ENCODE data around the gene HES5.
"Not testable (repeated sequence)": the region's sequence is repeated elsewhere in the genome, so short reads cannot be mapped to it uniquely, and the experiment has no call there.

The HES5 gene, protein sequence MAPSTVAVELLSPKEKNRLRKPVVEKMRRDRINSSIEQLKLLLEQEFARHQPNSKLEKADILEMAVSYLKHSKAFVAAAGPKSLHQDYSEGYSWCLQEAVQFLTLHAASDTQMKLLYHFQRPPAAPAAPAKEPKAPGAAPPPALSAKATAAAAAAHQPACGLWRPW

DNA sequence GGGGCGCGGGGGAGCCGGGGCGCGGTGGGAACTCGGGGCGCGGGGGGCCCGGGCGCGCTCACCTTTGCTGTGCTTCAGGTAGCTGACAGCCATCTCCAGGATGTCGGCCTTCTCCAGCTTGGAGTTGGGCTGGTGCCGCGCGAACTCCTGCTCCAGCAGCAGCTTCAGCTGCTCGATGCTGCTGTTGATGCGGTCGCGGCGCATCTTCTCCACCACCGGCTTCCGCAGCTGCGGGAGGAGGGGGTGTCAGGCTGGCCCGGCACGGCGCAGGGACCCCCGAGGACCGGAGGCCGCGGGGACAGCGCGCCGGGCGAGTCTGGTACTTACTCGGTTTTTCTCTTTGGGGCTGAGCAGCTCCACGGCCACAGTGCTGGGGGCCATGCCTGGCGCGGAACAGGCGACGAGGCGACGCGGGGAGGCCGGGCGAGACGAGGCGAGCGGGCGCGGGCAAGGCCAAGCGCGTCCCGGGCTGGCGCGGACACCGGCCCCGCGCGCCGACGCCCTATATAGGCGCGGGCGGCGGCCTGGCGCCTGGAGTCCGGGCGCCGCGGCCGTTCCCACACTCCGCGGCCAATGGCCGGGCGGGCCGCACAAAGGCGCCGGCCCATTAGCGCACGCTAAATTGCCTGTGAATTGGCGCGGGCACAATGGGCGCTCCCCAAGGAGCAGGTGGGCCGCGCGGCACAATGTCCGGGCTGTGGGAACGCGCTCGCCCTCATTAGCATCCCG lies at the start of gene HES5:
Gene HES5, minus strand, starts transcription at position 480 of the 729 bp plus-strand sequence. Its CDS starts 99 bp downstream, at position 381.
- DNase-seq (ENCODE audit: low read depth): no peak
- no peak within 1 kb of the TSS for H3K4me3 ChIP-seq (ENCODE audit: low read depth, low read length)
- TF ChIP-seq POLR2A (IDR thresholded peaks at IDR 0.05; ENCODE audit: extremely low read depth, insufficient read length) (no peak), MYC (IDR thresholded peaks at IDR 0.05; ENCODE audit: low read depth, low read length) (no peak)
- TF ChIP-seq, protein P1, sequence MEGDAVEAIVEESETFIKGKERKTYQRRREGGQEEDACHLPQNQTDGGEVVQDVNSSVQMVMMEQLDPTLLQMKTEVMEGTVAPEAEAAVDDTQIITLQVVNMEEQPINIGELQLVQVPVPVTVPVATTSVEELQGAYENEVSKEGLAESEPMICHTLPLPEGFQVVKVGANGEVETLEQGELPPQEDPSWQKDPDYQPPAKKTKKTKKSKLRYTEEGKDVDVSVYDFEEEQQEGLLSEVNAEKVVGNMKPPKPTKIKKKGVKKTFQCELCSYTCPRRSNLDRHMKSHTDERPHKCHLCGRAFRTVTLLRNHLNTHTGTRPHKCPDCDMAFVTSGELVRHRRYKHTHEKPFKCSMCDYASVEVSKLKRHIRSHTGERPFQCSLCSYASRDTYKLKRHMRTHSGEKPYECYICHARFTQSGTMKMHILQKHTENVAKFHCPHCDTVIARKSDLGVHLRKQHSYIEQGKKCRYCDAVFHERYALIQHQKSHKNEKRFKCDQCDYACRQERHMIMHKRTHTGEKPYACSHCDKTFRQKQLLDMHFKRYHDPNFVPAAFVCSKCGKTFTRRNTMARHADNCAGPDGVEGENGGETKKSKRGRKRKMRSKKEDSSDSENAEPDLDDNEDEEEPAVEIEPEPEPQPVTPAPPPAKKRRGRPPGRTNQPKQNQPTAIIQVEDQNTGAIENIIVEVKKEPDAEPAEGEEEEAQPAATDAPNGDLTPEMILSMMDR (IDR thresholded peaks at IDR 0.05; ENCODE audit: low read depth, low read length): no peak
- TF ChIP-seq, protein P2, sequence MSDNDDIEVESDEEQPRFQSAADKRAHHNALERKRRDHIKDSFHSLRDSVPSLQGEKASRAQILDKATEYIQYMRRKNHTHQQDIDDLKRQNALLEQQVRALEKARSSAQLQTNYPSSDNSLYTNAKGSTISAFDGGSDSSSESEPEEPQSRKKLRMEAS (IDR thresholded peaks at IDR 0.05; ENCODE audit: low read depth, low read length): no peak

DNA sequence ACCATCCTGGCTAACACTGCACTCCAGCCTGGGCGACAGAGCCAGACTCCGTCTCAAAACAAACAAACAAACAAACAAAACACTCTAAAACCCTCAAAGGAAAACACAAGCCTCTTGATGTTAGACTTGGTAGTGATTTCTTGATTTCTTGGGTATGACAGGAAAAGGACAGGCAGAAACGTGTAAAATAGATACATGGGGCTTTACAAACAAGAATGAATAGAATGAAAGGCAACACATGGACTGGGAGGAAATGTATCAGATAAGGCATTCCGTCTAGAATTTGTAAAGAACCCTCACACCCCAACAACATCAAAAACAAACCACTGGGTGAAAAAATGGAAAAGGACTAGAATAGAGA lies 48.7 kb upstream of the HES5 start:
- no peak for TF ChIP-seq POLR2A (IDR thresholded peaks at IDR 0.05; ENCODE audit: extremely low read depth, insufficient read length)
- TF ChIP-seq, protein P2 (IDR thresholded peaks at IDR 0.05; ENCODE audit: low read depth, low read length): no peak
- TF ChIP-seq MYC (IDR thresholded peaks at IDR 0.05; ENCODE audit: low read depth, low read length): no peak
- TF ChIP-seq, protein P1 (IDR thresholded peaks at IDR 0.05; ENCODE audit: low read depth, low read length): no peak
- no peak overlapping the region for H3K4me3 ChIP-seq (ENCODE audit: low read depth, low read length)
- DNase-seq (ENCODE audit: low read depth): no peak

DNA sequence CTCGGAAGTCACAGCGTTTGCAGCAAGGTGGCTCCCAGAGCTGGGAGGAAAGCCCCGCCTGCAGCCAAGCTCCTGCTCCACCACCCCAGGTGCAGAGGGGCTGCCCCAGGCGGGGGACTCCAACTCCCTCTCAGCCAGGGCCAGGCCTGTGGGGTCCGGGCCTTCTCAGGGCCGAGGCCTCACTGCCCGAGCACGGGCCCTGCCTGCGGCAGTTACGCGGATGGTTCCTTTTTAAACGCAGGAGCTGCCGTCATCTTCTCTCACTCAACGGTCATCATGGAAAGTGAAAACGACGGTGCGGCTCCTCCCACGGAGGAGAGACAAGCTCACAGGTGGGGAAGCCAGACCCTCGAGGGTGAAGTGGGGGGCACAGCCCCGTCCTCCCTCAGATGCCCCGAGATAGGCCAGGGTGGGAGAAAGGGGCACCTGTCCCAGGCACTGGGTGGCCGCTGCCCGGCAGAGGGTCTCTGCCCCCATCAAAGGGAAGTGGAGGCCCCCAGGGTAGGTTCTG lies 47.6 kb upstream of the HES5 start:
- not testable (repeated sequence) for DNase-seq (ENCODE audit: low read depth)

DNA sequence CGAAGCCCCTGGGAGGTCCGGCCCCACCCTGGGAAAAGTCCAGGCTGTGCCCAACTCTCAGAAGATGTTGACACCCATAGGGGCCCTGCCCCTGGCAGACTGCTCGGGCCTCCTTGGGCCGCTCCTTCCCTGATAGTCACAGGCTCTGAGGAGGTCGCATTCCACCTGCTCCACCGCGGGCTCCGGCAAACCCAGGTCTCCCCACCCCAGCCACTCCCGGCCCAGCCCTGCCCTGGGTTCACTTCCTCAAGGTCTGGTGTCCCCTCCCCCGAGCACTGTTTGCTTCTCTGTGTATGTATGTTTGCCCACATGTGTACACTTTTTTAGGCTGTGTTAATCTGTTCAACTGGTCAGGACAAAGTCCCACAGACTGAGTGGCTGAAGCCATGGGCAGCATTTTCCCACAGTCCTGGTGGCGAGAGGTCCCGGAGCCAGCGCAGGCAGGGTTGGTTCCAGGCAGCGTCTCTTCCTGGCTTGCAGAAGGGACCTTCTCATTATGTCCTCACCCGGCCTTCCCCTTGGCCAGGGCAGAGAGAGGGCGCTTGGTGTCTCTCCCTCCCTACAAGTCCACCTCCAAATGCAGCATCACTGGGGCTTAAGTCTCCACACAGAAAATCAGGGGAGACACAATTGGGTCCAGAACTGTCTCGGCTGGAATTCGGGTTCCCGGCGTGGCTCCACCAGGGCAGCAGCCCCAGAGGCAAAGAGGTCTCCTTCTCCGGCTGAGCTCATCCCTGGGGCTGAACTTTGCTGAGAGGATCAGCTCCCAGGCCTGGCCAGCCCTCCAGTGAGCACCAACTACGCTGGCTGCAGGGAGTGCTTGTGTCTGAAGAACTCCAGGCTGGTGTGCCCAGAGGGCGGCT lies 46.0 kb upstream of the HES5 start:
- no peak for TF ChIP-seq MYC (IDR thresholded peaks at IDR 0.05; ENCODE audit: low read depth, low read length)
- TF ChIP-seq, protein P2 (IDR thresholded peaks at IDR 0.05; ENCODE audit: low read depth, low read length): no peak
- no peak for TF ChIP-seq POLR2A (IDR thresholded peaks at IDR 0.05; ENCODE audit: extremely low read depth, insufficient read length)
- TF ChIP-seq, protein P1 (IDR thresholded peaks at IDR 0.05; ENCODE audit: low read depth, low read length): no peak
- no peak for DNase-seq (ENCODE audit: low read depth)
- no peak overlapping the region for H3K4me3 ChIP-seq (ENCODE audit: low read depth, low read length)

More for the DNA sequence above, 47.6 kb upstream of the HES5 start:
- H3K4me3 ChIP-seq (ENCODE audit: low read depth, low read length): not testable (repeated sequence)

DNA sequence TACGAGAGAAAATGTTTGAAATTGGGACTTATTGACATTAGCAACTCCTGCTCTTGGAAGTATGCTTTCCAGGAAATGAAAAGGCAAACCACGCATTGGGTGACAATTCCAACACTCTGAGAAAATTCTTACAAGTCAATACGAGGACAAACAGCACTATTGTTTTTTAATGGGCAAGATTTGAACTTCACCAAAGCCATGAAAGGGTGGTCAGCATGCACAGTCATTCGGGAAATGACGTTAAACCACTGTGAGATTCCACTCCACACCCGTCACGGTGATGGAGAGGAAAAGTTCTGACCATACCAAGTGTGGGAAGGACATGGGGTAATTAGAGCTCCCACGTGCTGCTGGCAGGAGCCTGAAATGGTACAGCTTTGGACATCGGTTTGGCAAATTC lies 44.3 kb upstream of the HES5 start:
- TF ChIP-seq, protein P1 (IDR thresholded peaks at IDR 0.05; ENCODE audit: low read depth, low read length): no peak
- TF ChIP-seq, protein P2 (IDR thresholded peaks at IDR 0.05; ENCODE audit: low read depth, low read length): no peak
- no peak for TF ChIP-seq MYC (IDR thresholded peaks at IDR 0.05; ENCODE audit: low read depth, low read length)
- no peak overlapping the region for H3K4me3 ChIP-seq (ENCODE audit: low read depth, low read length)
- no peak for DNase-seq (ENCODE audit: low read depth)
